ENCODE data around the gene CD33. TPM values are rescaled to one million over a fixed set of nuclear protein-coding genes. Genes with fewer than 3 reads are reported as not detected.

CD33 gene
- total and polyA plus RNA-seq, 2 donors (not counting 1 experiment from before 2014, with no cell fraction given): not detected

DNA sequence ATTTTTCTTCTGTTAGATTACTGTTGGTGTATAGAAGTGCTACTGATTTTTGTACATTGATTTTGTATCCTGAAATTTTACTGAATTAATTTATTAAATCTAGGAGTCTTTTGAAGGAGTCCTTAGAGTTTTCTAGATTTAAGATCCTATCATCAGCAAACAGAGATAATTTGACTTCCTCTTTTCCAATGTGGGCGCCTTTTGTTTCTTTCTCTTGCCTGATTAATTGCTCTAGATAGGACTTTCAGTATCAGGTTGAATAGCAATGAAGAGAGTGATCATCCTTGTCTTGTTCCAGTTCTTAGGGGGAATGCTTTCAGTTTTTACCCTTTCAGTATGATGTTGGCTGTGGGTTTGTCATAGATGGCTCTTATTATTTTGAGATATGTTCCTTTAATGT, 5.6 kb upstream of the CD33 start:
- Histone ChIP-seq H3K4me2 (ENCODE audit: extremely low read depth, insufficient read depth, low read length) (no peak overlapping the region), H3K27me3 (ENCODE audit: control insufficient read depth, insufficient read depth, low read length) (no peaks in the 10 kb centered on the region), H3K79me2 (ENCODE audit: control insufficient read depth, insufficient read depth, low read length) (no peaks in the 10 kb centered on the region)

DNA sequence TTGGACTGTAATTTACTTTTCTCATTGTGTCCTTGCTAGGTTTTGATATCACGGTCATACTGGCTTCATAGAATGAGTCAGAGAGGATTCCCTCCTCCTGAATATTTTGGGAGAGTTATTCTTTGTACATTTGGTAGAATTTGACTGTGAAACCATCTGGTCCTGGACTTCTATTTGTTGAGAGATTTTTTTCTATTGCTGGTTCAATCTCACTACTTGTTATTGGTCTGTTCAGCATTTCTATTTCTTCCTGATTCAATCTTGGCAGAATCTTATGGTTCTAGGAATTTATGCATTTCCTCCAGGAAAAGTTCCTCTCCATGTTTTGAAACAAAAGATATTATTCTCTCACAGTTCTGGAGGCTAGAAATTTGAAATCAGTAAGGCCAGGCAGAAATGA, 4.9 kb upstream of the CD33 start:
- Histone ChIP-seq H2AFZ (ENCODE audit: low read length) (no peak overlapping the region), H3K9me3 (ENCODE audit: control insufficient read depth, insufficient read depth, low read depth, low read length) (no peaks in the 10 kb centered on the region), H4K20me1 (ENCODE audit: control insufficient read depth, extremely low read depth, insufficient read depth, low read length) (no peaks in the 10 kb centered on the region), H3K27me3 (ENCODE audit: control insufficient read depth, insufficient read depth, low read length) (no peaks in the 10 kb centered on the region), H3K79me2 (ENCODE audit: control insufficient read depth, insufficient read depth, low read length) (no peaks in the 10 kb centered on the region), H3K36me3 (ENCODE audit: control insufficient read depth, insufficient read depth, low read length) (no peaks in the 10 kb centered on the region), H3K4me2 (ENCODE audit: extremely low read depth, insufficient read depth, low read length) (no peak overlapping the region), H3K4me1 (ENCODE audit: control insufficient read depth, extremely low read depth, insufficient read depth, low read length) (no peaks in the 10 kb centered on the region), H3K27ac (ENCODE audit: insufficient read depth, low read length) (no peak overlapping the region), H3K9ac (ENCODE audit: insufficient read depth, low read length) (no peak overlapping the region), H3K4me3 (replicated peaks in 1 of 4; ENCODE audit: control extremely low read depth in 1 of 4, insufficient read depth in 1 of 4, low read depth in 3 of 4, low read length in 4 of 4) (no peak overlapping the region)
- DNase-seq (ENCODE audit: low read depth in 2 of 2): no peak
- TF ChIP-seq, protein P1, sequence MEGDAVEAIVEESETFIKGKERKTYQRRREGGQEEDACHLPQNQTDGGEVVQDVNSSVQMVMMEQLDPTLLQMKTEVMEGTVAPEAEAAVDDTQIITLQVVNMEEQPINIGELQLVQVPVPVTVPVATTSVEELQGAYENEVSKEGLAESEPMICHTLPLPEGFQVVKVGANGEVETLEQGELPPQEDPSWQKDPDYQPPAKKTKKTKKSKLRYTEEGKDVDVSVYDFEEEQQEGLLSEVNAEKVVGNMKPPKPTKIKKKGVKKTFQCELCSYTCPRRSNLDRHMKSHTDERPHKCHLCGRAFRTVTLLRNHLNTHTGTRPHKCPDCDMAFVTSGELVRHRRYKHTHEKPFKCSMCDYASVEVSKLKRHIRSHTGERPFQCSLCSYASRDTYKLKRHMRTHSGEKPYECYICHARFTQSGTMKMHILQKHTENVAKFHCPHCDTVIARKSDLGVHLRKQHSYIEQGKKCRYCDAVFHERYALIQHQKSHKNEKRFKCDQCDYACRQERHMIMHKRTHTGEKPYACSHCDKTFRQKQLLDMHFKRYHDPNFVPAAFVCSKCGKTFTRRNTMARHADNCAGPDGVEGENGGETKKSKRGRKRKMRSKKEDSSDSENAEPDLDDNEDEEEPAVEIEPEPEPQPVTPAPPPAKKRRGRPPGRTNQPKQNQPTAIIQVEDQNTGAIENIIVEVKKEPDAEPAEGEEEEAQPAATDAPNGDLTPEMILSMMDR (conservative IDR thresholded peaks at IDR 0.05 in 1 of 2, IDR thresholded peaks at IDR 0.05 in 1 of 2; ENCODE audit: low read depth in 1 of 2, low read length in 2 of 2): no peak
- TF ChIP-seq EZH2 (IDR thresholded peaks at IDR 0.05; ENCODE audit: low read length, missing control alignments): no peak

More for the DNA sequence above, 5.6 kb upstream of the CD33 start:
- Histone ChIP-seq H3K4me3 (replicated peaks in 1 of 4; ENCODE audit: control extremely low read depth in 1 of 4, insufficient read depth in 1 of 4, low read depth in 3 of 4, low read length in 4 of 4) (no peak overlapping the region), H3K27ac (ENCODE audit: insufficient read depth, low read length) (no peak overlapping the region), H3K36me3 (ENCODE audit: control insufficient read depth, insufficient read depth, low read length) (no peaks in the 10 kb centered on the region), H4K20me1 (ENCODE audit: control insufficient read depth, extremely low read depth, insufficient read depth, low read length) (no peaks in the 10 kb centered on the region), H2AFZ (ENCODE audit: low read length) (no peak overlapping the region), H3K4me1 (ENCODE audit: control insufficient read depth, extremely low read depth, insufficient read depth, low read length) (no peaks in the 10 kb centered on the region), H3K9ac (ENCODE audit: insufficient read depth, low read length) (no peak overlapping the region), H3K9me3 (ENCODE audit: control insufficient read depth, insufficient read depth, low read depth, low read length) (no peaks in the 10 kb centered on the region)
- TF ChIP-seq EZH2 (IDR thresholded peaks at IDR 0.05; ENCODE audit: low read length, missing control alignments): no peak
- DNase-seq (ENCODE audit: low read depth in 2 of 2): no peak

DNA sequence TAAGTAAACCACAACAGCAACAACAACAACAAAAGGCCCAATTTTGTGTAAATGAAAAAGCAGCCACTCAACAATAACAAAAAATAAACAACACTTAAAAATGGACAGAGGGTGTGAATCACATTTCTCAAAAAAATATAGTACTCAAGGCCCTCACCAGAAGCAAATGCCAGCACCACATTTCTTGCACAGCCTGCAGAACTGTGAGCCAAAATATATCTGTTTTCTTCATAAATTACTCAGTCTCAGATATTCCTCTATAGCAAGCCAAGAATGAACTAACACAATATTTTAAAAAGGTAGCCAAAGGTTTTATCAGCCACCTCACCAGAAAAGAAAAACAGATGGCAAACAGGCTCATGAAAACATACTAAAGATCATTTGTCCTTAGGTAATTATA, 3.9 kb upstream of the CD33 start:
- DNase-seq (ENCODE audit: low read depth in 2 of 2): no peak
- Histone ChIP-seq H3K27ac (ENCODE audit: insufficient read depth, low read length) (no peak overlapping the region), H3K4me1 (ENCODE audit: control insufficient read depth, extremely low read depth, insufficient read depth, low read length) (no peaks in the 10 kb centered on the region), H3K4me2 (ENCODE audit: extremely low read depth, insufficient read depth, low read length) (no peak overlapping the region), H3K9me3 (ENCODE audit: control insufficient read depth, insufficient read depth, low read depth, low read length) (no peaks in the 10 kb centered on the region), H3K27me3 (ENCODE audit: control insufficient read depth, insufficient read depth, low read length) (no peaks in the 10 kb centered on the region), H3K4me3 (replicated peaks in 1 of 4; ENCODE audit: control extremely low read depth in 1 of 4, insufficient read depth in 1 of 4, low read depth in 3 of 4, low read length in 4 of 4) (no peak overlapping the region), H3K9ac (ENCODE audit: insufficient read depth, low read length) (no peak overlapping the region), H4K20me1 (ENCODE audit: control insufficient read depth, extremely low read depth, insufficient read depth, low read length) (no peaks in the 10 kb centered on the region), H2AFZ (ENCODE audit: low read length) (no peak overlapping the region), H3K79me2 (ENCODE audit: control insufficient read depth, insufficient read depth, low read length) (no peaks in the 10 kb centered on the region), H3K36me3 (ENCODE audit: control insufficient read depth, insufficient read depth, low read length) (no peaks in the 10 kb centered on the region)
- no peak for TF ChIP-seq EZH2 (IDR thresholded peaks at IDR 0.05; ENCODE audit: low read length, missing control alignments)
- TF ChIP-seq, protein P1 (conservative IDR thresholded peaks at IDR 0.05 in 1 of 2, IDR thresholded peaks at IDR 0.05 in 1 of 2; ENCODE audit: low read depth in 1 of 2, low read length in 2 of 2): no peak

Measured in fibroblast of lung (primary cell).